ENCODE data around the gene SLAMF1. TPM values are rescaled to one million over a fixed set of nuclear protein-coding genes. Genes with fewer than 3 reads are reported as not detected.

Gene SLAMF1
- total RNA-seq, 1 donor from 2014 or later: not detected

- Mint-ChIP-seq H3K27me3 (ENCODE audit: low read depth, unreplicated experiment) (peaks cover 26% of the 10 kb centered on the region), H3K9me3 (ENCODE audit: unreplicated experiment) (no peaks in the 10 kb centered on the region), H3K27ac (ENCODE audit: unreplicated experiment) (no peak overlapping the region), H3K4me3 (ENCODE audit: unreplicated experiment) (no peak overlapping the region), H3K36me3 (ENCODE audit: low read depth, unreplicated experiment) (no peaks in the 10 kb centered on the region), H3K4me1 (ENCODE audit: low read depth, unreplicated experiment) (no peaks in the 10 kb centered on the region)
- Histone ChIP-seq H3K79me2 (ENCODE audit: insufficient read depth, low read length) (no peaks in the 10 kb centered on the region), H3K9me3 (ENCODE audit: insufficient read depth, low read depth, low read length) (no peaks in the 10 kb centered on the region), H3K4me2 (ENCODE audit: low read length) (no peak overlapping the region), H3K27me3 (ENCODE audit: insufficient read depth, low read length) (no peaks in the 10 kb centered on the region), H3K4me1 (ENCODE audit: insufficient read depth, low read length) (no peaks in the 10 kb centered on the region), H3K9ac (ENCODE audit: low read length) (no peak overlapping the region), H4K20me1 (ENCODE audit: insufficient read depth, low read length) (no peaks in the 10 kb centered on the region), H2AFZ (ENCODE audit: low read depth, low read length) (no peak overlapping the region), H3K4me3 (ENCODE audit: insufficient read depth, low read depth, low read length) (no peak overlapping the region), H3K27ac (ENCODE audit: low read depth, low read length) (no peak overlapping the region), H3K36me3 (ENCODE audit: insufficient read depth, low read length) (no peaks in the 10 kb centered on the region)
- no peak for TF ChIP-seq EZH2 (IDR thresholded peaks at IDR 0.05; ENCODE audit: insufficient read depth, low read length)
- TF ChIP-seq, protein P1, sequence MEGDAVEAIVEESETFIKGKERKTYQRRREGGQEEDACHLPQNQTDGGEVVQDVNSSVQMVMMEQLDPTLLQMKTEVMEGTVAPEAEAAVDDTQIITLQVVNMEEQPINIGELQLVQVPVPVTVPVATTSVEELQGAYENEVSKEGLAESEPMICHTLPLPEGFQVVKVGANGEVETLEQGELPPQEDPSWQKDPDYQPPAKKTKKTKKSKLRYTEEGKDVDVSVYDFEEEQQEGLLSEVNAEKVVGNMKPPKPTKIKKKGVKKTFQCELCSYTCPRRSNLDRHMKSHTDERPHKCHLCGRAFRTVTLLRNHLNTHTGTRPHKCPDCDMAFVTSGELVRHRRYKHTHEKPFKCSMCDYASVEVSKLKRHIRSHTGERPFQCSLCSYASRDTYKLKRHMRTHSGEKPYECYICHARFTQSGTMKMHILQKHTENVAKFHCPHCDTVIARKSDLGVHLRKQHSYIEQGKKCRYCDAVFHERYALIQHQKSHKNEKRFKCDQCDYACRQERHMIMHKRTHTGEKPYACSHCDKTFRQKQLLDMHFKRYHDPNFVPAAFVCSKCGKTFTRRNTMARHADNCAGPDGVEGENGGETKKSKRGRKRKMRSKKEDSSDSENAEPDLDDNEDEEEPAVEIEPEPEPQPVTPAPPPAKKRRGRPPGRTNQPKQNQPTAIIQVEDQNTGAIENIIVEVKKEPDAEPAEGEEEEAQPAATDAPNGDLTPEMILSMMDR (IDR thresholded peaks at IDR 0.05; ENCODE audit: insufficient read depth, low read depth, low read length): no peak
- FAIRE-seq (no peak), DNase-seq (ENCODE audit: low read depth) (no peak)
Measured at GRCh38 chr1:160676869-160677597, 30.2 kb upstream of the SLAMF1 start.

- H3K27ac Mint-ChIP-seq (ENCODE audit: unreplicated experiment): no peak overlapping the region
- TF ChIP-seq, protein P1 (IDR thresholded peaks at IDR 0.05; ENCODE audit: insufficient read depth, low read depth, low read length): peak; percentile 80
- TF ChIP-seq EZH2 (IDR thresholded peaks at IDR 0.05; ENCODE audit: insufficient read depth, low read length): no peak
- FAIRE-seq (no peak), DNase-seq (ENCODE audit: low read depth) (peak; percentile 44)
- Histone ChIP-seq H2AFZ (ENCODE audit: low read depth, low read length) (no peak overlapping the region), H3K27ac (ENCODE audit: low read depth, low read length) (no peak overlapping the region), H3K9me3 (ENCODE audit: insufficient read depth, low read depth, low read length) (no peaks in the 10 kb centered on the region), H3K4me1 (ENCODE audit: insufficient read depth, low read length) (no peaks in the 10 kb centered on the region), H3K4me3 (ENCODE audit: insufficient read depth, low read depth, low read length) (no peak overlapping the region), H3K9ac (ENCODE audit: low read length) (no peak overlapping the region), H4K20me1 (ENCODE audit: insufficient read depth, low read length) (no peaks in the 10 kb centered on the region), H3K4me2 (ENCODE audit: low read length) (no peak overlapping the region), H3K27me3 (ENCODE audit: insufficient read depth, low read length) (no peaks in the 10 kb centered on the region), H3K79me2 (ENCODE audit: insufficient read depth, low read length) (no peaks in the 10 kb centered on the region), H3K36me3 (ENCODE audit: insufficient read depth, low read length) (no peaks in the 10 kb centered on the region)
- peaks cover 23% of the 10 kb centered on the region for H3K27me3 Mint-ChIP-seq (ENCODE audit: low read depth, unreplicated experiment)
- no peaks in the 10 kb centered on the region for H3K36me3 Mint-ChIP-seq (ENCODE audit: low read depth, unreplicated experiment)
- H3K4me3 Mint-ChIP-seq (ENCODE audit: unreplicated experiment): no peak overlapping the region
- no peaks in the 10 kb centered on the region for H3K4me1 Mint-ChIP-seq (ENCODE audit: low read depth, unreplicated experiment)
- H3K9me3 Mint-ChIP-seq (ENCODE audit: unreplicated experiment): no peaks in the 10 kb centered on the region
Measured at GRCh38 chr1:160675641-160676410, 29.0 kb upstream of the SLAMF1 start.
